Endothelial cell of umbilical vein (primary cell): Measurements from ENCODE around the gene DTNA.

ENCODE experiments used
- MYC ChIP-seq: IDR thresholded peaks from one replicate; pipeline ENCODE4 v1.6.1; 2011; ENCODE audit warnings: mild to moderate bottlenecking, low read depth, low read length
- POLR2A ChIP-seq: IDR thresholded peaks from 2 replicates; pipeline ENCODE4 v1.6.1; 2012; ENCODE audit warnings: low read depth, mild to moderate bottlenecking, control low read depth, low read length
- POLR2AphosphoS5 ChIP-seq: IDR thresholded peaks from 2 replicates; pipeline ENCODE4 v1.6.1; 2012; ENCODE audit warnings: low read depth, mild to moderate bottlenecking, control low read depth, low read length, moderate library complexity; ENCODE audit not compliant: insufficient read depth
- TF ChIP-seq, protein P1 (sequence below), 2 donors: IDR thresholded peaks; 1 replicate in 1 of 2; 2 replicates in 1 of 2; pipeline ENCODE4 v1.5.1; 2011; ENCODE audit warnings: low read length in 2 of 2, mild to moderate bottlenecking in 2 of 2, moderate library complexity in 2 of 2, control low read depth in 1 of 2, inconsistent platforms in 1 of 2, low read depth in 1 of 2; ENCODE audit not compliant: insufficient read depth in 1 of 2; ENCODE audit errors: extremely low read depth in 1 of 2
- TF ChIP-seq, protein P2 (sequence below): IDR thresholded peaks from 2 replicates; pipeline ENCODE4 v1.6.1; 2011; ENCODE audit not compliant: insufficient read depth, insufficient read length

DNA sequence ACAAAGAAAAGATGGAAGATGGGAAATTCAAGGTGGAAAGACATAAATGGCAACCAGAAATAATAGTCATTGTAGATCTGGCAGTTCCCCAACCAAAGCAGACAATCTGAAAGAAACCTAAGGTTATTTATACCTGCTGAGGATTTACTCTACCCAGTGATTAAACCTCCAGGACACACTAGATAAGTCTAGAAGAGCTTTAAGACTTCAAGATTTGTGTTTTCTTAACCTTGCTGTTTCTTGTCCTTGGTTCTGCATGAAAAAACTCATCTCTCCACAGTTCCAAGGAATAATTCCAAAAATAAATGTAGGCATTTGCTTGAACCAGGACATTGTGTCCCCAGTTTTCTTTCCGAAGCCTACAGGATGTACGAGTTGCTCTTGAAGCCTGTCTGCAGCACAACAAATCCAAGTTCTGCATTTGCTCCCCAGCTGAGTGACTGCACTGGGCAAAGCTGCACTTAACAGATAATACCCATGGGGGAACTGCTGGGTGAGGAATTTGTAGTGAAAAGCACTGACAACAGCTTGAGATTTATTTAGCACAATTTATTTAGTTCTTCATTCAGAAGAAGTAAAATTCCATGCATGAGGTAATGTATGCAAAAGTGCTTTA is 19.8 kb downstream of the DTNA start:
- TF ChIP-seq POLR2AphosphoS5 (no peak), MYC (no peak), POLR2A (no peak)
- TF ChIP-seq, protein P1, sequence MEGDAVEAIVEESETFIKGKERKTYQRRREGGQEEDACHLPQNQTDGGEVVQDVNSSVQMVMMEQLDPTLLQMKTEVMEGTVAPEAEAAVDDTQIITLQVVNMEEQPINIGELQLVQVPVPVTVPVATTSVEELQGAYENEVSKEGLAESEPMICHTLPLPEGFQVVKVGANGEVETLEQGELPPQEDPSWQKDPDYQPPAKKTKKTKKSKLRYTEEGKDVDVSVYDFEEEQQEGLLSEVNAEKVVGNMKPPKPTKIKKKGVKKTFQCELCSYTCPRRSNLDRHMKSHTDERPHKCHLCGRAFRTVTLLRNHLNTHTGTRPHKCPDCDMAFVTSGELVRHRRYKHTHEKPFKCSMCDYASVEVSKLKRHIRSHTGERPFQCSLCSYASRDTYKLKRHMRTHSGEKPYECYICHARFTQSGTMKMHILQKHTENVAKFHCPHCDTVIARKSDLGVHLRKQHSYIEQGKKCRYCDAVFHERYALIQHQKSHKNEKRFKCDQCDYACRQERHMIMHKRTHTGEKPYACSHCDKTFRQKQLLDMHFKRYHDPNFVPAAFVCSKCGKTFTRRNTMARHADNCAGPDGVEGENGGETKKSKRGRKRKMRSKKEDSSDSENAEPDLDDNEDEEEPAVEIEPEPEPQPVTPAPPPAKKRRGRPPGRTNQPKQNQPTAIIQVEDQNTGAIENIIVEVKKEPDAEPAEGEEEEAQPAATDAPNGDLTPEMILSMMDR (IDR thresholded peaks at IDR 0.05; ENCODE audit: extremely low read depth in 1 of 2, insufficient read depth in 1 of 2, low read depth in 1 of 2, low read length in 2 of 2): no peak
- TF ChIP-seq, protein P2, sequence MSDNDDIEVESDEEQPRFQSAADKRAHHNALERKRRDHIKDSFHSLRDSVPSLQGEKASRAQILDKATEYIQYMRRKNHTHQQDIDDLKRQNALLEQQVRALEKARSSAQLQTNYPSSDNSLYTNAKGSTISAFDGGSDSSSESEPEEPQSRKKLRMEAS: no peak
